ENCODE results near the gene RAB27B. TPM values are rescaled to one million over a fixed set of nuclear protein-coding genes. Genes with fewer than 3 reads are reported as not detected.

The RAB27B gene
- total and polyA plus RNA-seq, 2 of the 8 experiments (the other 6 are each of a cell fraction or from before 2014, with no cell fraction given) = 0.05 to 0.60 TPM

DNA sequence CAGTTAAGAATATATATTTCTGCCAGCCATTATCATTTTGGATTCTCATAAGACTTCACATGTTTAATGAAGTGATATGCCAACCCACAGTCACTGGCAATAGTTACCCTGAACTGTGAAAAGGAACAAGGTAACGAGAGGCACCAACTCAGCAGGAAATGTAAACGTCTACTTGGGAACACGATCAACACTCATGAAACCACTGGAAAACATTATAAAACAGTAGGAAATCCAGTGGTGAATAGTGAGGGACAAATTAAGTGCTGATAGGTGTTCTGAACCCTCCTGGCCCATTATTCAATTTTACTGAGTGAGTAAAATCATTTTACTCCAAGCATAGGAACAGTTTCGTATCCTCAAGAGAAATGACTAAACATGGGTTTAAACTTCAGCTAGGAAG, 113.9 kb downstream of the RAB27B start:
- Histone ChIP-seq H3K9me3 (ENCODE audit: insufficient read depth in 2 of 2, low read depth in 1 of 2, low read length in 1 of 2) (no peaks in the 10 kb centered on the region; a peak in 1 of 4 replicates), H2BK20ac (ENCODE audit: low read length) (no peak overlapping the region), H3K18ac (ENCODE audit: extremely low read depth, low read length) (no peak overlapping the region), H4K5ac (ENCODE audit: insufficient read length, low read depth, low read length) (no peak overlapping the region), H3K4me2 (ENCODE audit: insufficient read depth in 1 of 2, low read depth in 2 of 2, low read length in 2 of 2) (no peak overlapping the region), H3K27ac (ENCODE audit: low read depth, low read length) (no peak overlapping the region), H3K9ac (replicated peaks in 1 of 4; ENCODE audit: extremely low read depth in 1 of 4, low read depth in 3 of 4, low read length in 3 of 4) (no peak overlapping the region), H2AFZ (ENCODE audit: low read length) (no peak overlapping the region), H3K79me1 (ENCODE audit: low read depth, low read length) (no peaks in the 10 kb centered on the region), H3K56ac (replicated peaks; ENCODE audit: insufficient read length, low read depth, low read length) (no peak overlapping the region), H3K4me3 (ENCODE audit: extremely low read depth in 1 of 4, insufficient read depth in 2 of 4, low read depth in 3 of 4, low read length in 4 of 4) (no peak overlapping the region), H4K20me1 (replicated peaks in 1 of 2; ENCODE audit: control insufficient read depth in 1 of 2, insufficient read depth in 2 of 2, low read length in 2 of 2) (no peaks in the 10 kb centered on the region), H3K4ac (replicated peaks; ENCODE audit: insufficient read length, low read depth, low read length) (no peak overlapping the region), H2BK15ac (ENCODE audit: low read length) (no peak overlapping the region), H3K23ac (ENCODE audit: insufficient read length) (no peak overlapping the region), H3K27me3 (replicated peaks in 1 of 4; ENCODE audit: control insufficient read depth in 3 of 4, extremely low read depth in 1 of 4, insufficient read depth in 3 of 4, low read length in 3 of 4) (no peaks in the 10 kb centered on the region), H3K36me3 (ENCODE audit: control insufficient read depth in 2 of 4, insufficient read depth in 4 of 4, low read length in 3 of 4) (no peaks in the 10 kb centered on the region), H3K23me2 (ENCODE audit: low read depth, low read length) (no peaks in the 10 kb centered on the region), H2BK120ac (replicated peaks; ENCODE audit: low read depth, low read length) (no peak overlapping the region), H4K8ac (ENCODE audit: extremely low read depth, insufficient read depth, low read length) (no peak overlapping the region), H3K4me1 (replicated peaks in 1 of 4; ENCODE audit: control insufficient read depth in 3 of 4, insufficient read depth in 4 of 4, low read length in 3 of 4) (no peaks in the 10 kb centered on the region), H2BK5ac (ENCODE audit: low read depth, low read length) (no peak overlapping the region), H3K79me2 (ENCODE audit: control insufficient read depth in 1 of 2, insufficient read depth in 2 of 2, low read length in 2 of 2) (no peaks in the 10 kb centered on the region), H2AK5ac (ENCODE audit: low read depth, low read length) (no peak overlapping the region), H2BK12ac (ENCODE audit: low read depth, low read length) (no peak overlapping the region), H3K14ac (ENCODE audit: insufficient read length) (no peak overlapping the region), H4K91ac (replicated peaks; ENCODE audit: insufficient read length, low read length) (no peak overlapping the region)
- ChIA-PET CTCF (ENCODE audit: partially characterized antibody) (interaction anchor here (1.1 kb wide), 1 partner anchor 263 kb away, joined by 4 read pairs; no protein-coding TSS in a partner anchor), POLR2A (ENCODE audit: partially characterized antibody) (no interaction called here)
- FAIRE-seq (no peak), DNase-seq (ENCODE audit: low read depth in 1 of 2, low spot score in 2 of 2) (no peak)
- no peak for TF ChIP-seq SP2 (IDR thresholded peaks at IDR 0.05; ENCODE audit: low read length)
- TF ChIP-seq KDM5A (IDR thresholded peaks at IDR 0.05; ENCODE audit: low read length) = no peak
- no peak for TF ChIP-seq NRF1 (IDR thresholded peaks at IDR 0.05; ENCODE audit: low read depth, low read length)
- TF ChIP-seq SP1 (IDR thresholded peaks at IDR 0.05; ENCODE audit: low read depth, low read length) = no peak
- no peak for TF ChIP-seq POLR2A (IDR thresholded peaks at IDR 0.05; ENCODE audit: control extremely low read depth in 1 of 2, low read depth in 2 of 2, low read length in 2 of 2)
- TF ChIP-seq TBP (IDR thresholded peaks at IDR 0.05; ENCODE audit: low read depth, low read length) = no peak
- TF ChIP-seq SRF (IDR thresholded peaks at IDR 0.05; ENCODE audit: low read depth, low read length) = no peak
- TF ChIP-seq RFX5 (IDR thresholded peaks at IDR 0.05; ENCODE audit: borderline replicate concordance, low read depth, low read length) = no peak
- no peak for TF ChIP-seq GABPA (IDR thresholded peaks at IDR 0.05; ENCODE audit: borderline replicate concordance, insufficient read depth, low read length)
- TF ChIP-seq RNF2 (IDR thresholded peaks at IDR 0.05; ENCODE audit: borderline replicate concordance, low read depth, low read length, missing control alignments, poor library complexity, severe bottlenecking) = no peak
- TF ChIP-seq POU5F1 (IDR thresholded peaks at IDR 0.05; ENCODE audit: low read depth, low read length) = no peak
- TF ChIP-seq TAF7 (optimal IDR thresholded peaks at IDR 0.05; ENCODE audit: borderline replicate concordance, low read depth, low read length) = no peak
- TF ChIP-seq CBX8 (IDR thresholded peaks at IDR 0.05; ENCODE audit: borderline replicate concordance, low read depth, low read length) = no peak
- WGBS, 2 experiments (ENCODE audit: extremely low coverage in 1 of 2, insufficient coverage in 1 of 2, insufficient read length in 1 of 2, insufficient replicate concordance in 2 of 2, low coverage in 1 of 2, low lambda C conversion rate in 2 of 2, missing lambda C conversion rate in 1 of 2) = 76% methylated on average over 4 of the region's 4 CpGs; no CpG with 5 or more reads in 1 of the 2 experiments
